Esophagus muscularis mucosa (tissue), 4 donors: ENCODE data around the gene KANSL1. TPM values are rescaled to one million over a fixed set of nuclear protein-coding genes. Genes with fewer than 3 reads are reported as not detected.
A peak's percentile ranks its signal among the peaks of the same experiment; 100 is the strongest.

Experiments used
- DNase-seq: peaks from one replicate; pipeline ENCODE4 v3.0.0-alpha.2; 2017; ENCODE audit errors: extremely low spot score
- H3K27ac ChIP-seq, 4 donors: fragments of 200-600 bp; sonication (generic); replicated peaks in 1 of 4; 1 replicate in 3 of 4; 2 replicates in 1 of 4; pipeline ENCODE4 v1.5.1; 2016 to 2019; ENCODE audit warnings: mild to moderate bottlenecking in 1 of 4
- H3K27me3 ChIP-seq, 4 donors: fragments of 200-600 bp; sonication (generic); one replicate each; pipeline versions ENCODE4 v1.5.1 to v1.6.0; 2016 to 2019
- H3K36me3 ChIP-seq, 4 donors: fragments of 200-600 bp; sonication (generic); one replicate each; pipeline ENCODE4 v1.5.1; 2016 to 2019
- H3K4me1 ChIP-seq, 4 donors: fragments of 200-600 bp; sonication (generic); one replicate each; pipeline ENCODE4 v1.5.1; 2016 to 2019
- H3K4me3 ChIP-seq, 4 donors: fragments of 200-600 bp; sonication (generic); 1 replicate in 2 of 4; 2 replicates in 2 of 4; pipeline ENCODE4 v1.5.1; 2016 to 2019; ENCODE audit warnings: mild to moderate bottlenecking in 4 of 4, moderate library complexity in 1 of 4
- H3K9me3 ChIP-seq, 4 donors: fragments of 200-600 bp; sonication (generic); 1 replicate in 3 of 4; 2 replicates in 1 of 4; pipeline ENCODE4 v1.5.1; 2016 to 2019
- EP300 ChIP-seq: sonication (generic); formaldehyde crosslinking; IDR thresholded peaks from one replicate; pipeline ENCODE4 v1.6.1; 2017; ENCODE audit warnings: antibody characterized with exemption
- POLR2A ChIP-seq: fragments of 450-650 bp; IDR thresholded peaks from one replicate; pipeline ENCODE4 v1.6.1; 2017; ENCODE audit warnings: antibody characterized with exemption, moderate library complexity, mild to moderate bottlenecking, low read depth
- POLR2AphosphoS5 ChIP-seq, 2 donors: sonication (generic); formaldehyde crosslinking; IDR thresholded peaks; one replicate each; pipeline ENCODE4 v1.6.1; 2017; ENCODE audit warnings: antibody characterized with exemption in 2 of 2
- WGBS: methylation state at CpG from one replicate; pipeline ENCODE4 v1.1.5; 2018; 5-methylcytosine and 5-hydroxymethylcytosine counted together
- intact Hi-C: fragments of 100-400 bp; cut with DNase I; formaldehyde crosslinking; loops from one replicate; pipeline ENCODE4 v1.15.1; 2023
- total RNA-seq, 4 donors: library from RNA; depleted of rRNA; stranded (reverse); fragments of >200 nt; gene quantifications; one replicate each; pipeline versions ENCODE4 v1.1.0 to v1.2.1, GENCODE V29; 2016
- TF ChIP-seq, protein P1 (sequence below), 3 experiments: fragments of 200-600 bp in 2 of 3; fragments of 450-650 bp in 1 of 3; sonication (generic) in 2 of 3; IDR thresholded peaks; one replicate each; pipeline ENCODE4 v1.5.1; 2017 to 2019; ENCODE audit warnings: antibody characterized with exemption in 3 of 3, mild to moderate bottlenecking in 2 of 3, moderate library complexity in 1 of 3

Gene KANSL1
- total RNA-seq, 4 donors from 2014 or later, result 55.0 to 124 (median 70.0) TPM

DNA sequence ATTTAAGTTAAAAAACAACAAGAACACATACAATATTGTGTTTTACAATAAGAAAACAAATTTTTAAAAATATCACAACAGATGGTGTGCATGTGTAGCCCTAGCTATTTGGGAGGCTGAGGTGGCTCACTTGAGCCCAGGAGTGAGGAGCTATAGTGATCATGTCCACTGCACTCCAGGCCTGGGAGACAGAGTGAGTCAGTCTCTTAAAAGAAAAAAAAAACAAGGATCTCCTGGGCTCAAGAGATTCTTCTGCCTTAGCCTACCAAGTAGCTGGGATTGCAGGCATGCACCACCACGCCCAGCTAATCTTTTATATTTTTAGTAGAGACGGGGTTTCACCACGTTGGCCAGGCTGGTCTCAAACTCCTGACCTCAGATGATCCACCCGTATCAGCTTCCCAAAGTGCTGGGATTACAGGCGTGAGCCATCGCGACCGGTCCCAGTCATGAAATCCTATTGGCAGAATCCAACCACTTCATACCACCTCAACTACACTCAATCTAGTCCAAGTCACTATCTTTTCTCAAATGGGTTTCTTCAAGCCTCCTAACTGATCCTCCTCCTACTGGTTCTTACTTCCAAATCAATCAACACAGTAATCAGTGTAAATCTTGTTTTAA is 139.2 kb downstream of the KANSL1 start:
- H3K36me3 ChIP-seq, result peaks cover 14 to 36% (median 18%) of the 10 kb centered on the region in 4 donors
- H3K9me3 ChIP-seq, result no peaks in the 10 kb centered on the region
- H3K27me3 ChIP-seq, result no peaks in the 10 kb centered on the region
- no peak for TF ChIP-seq POLR2AphosphoS5 (IDR thresholded peaks at IDR 0.05)
- TF ChIP-seq EP300, result no peak
- TF ChIP-seq POLR2A, result no peak
- TF ChIP-seq, protein P1, sequence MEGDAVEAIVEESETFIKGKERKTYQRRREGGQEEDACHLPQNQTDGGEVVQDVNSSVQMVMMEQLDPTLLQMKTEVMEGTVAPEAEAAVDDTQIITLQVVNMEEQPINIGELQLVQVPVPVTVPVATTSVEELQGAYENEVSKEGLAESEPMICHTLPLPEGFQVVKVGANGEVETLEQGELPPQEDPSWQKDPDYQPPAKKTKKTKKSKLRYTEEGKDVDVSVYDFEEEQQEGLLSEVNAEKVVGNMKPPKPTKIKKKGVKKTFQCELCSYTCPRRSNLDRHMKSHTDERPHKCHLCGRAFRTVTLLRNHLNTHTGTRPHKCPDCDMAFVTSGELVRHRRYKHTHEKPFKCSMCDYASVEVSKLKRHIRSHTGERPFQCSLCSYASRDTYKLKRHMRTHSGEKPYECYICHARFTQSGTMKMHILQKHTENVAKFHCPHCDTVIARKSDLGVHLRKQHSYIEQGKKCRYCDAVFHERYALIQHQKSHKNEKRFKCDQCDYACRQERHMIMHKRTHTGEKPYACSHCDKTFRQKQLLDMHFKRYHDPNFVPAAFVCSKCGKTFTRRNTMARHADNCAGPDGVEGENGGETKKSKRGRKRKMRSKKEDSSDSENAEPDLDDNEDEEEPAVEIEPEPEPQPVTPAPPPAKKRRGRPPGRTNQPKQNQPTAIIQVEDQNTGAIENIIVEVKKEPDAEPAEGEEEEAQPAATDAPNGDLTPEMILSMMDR (IDR thresholded peaks at IDR 0.05), result no peak
- intact Hi-C loops, result no loop called here
- no peak overlapping the region for H3K27ac ChIP-seq
- no peak overlapping the region for H3K4me3 ChIP-seq
- DNase-seq, result no peak
- peaks cover 0 to 37% (median 24%) of the 10 kb centered on the region in 4 donors for H3K4me1 ChIP-seq
- 96% methylated on average over 8 of the region's 8 CpGs for WGBS

DNA sequence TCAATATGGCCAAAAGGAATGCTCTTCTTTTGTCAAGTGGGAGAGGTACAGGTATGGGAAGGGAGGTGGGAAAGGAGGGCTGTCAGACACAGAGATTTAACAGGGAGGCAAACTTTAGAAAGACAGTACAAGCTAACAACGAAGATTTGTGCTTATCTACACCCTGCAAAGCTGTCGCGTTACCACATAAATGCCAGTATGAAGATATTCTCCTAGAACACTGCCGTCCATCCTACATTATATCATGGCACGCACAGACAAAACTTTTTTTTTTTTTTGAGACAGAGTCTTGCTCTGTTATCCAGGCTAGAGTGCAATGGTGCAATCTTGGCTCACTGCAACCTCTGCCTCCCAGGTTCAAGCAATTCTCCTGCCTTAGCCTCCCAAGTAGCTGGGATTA is 143.6 kb downstream of the KANSL1 start:
- no peak for DNase-seq
- WGBS, result 96% methylated on average over 5 of the region's 5 CpGs
- Histone ChIP-seq H3K9me3 (no peaks in the 10 kb centered on the region), H3K27me3 (no peaks in the 10 kb centered on the region), H3K27ac (no peak overlapping the region), H3K4me1 (peaks cover 12 to 27% (median 20%) of the 10 kb centered on the region in 4 donors), H3K4me3 (no peak overlapping the region), H3K36me3 (peaks cover 32 to 73% (median 49%) of the 10 kb centered on the region in 4 donors)
- TF ChIP-seq EP300 (no peak), POLR2A (no peak), POLR2AphosphoS5 (IDR thresholded peaks at IDR 0.05) (no peak)
- TF ChIP-seq, protein P1 (IDR thresholded peaks at IDR 0.05), result no peak
- intact Hi-C loops, result no loop called here

DNA sequence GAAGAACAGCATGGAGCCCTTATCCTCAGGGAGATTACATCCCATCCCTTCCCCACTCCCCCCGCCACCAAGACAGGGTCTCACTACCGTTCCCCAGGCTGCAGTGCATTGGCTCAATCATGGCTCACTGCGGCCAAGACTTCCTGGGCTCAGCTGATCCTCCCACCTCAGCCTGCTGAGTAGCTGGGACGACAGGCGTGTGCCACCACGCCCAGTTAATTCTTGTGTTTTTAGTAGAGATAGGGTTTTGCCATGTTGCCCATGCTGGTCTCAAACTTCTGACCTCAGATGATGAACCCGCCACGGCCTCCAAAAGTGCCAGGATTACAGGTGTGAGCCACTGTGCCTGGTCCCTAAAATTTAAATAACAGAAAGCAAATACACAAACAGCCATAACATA is 145.4 kb downstream of the KANSL1 start:
- H3K4me1 ChIP-seq, result peaks cover 27 to 44% (median 36%) of the 10 kb centered on the region in 4 donors
- no peaks in the 10 kb centered on the region for H3K27me3 ChIP-seq
- TF ChIP-seq, protein P1 (IDR thresholded peaks at IDR 0.05), result no peak
- TF ChIP-seq POLR2AphosphoS5 (IDR thresholded peaks at IDR 0.05) (no peak), POLR2A (no peak), EP300 (no peak)
- 91% methylated on average over 8 of the region's 8 CpGs for whole genome bisulfite sequencing
- H3K36me3 ChIP-seq, result peaks cover 32 to 69% (median 50%) of the 10 kb centered on the region in 4 donors
- no peak overlapping the region for H3K4me3 ChIP-seq
- no peak for DNase-seq
- intact Hi-C loops, result no loop called here
- H3K9me3 ChIP-seq, result no peaks in the 10 kb centered on the region
- peak overlapping the region in 1 of 4 donors; percentile 51 for H3K27ac ChIP-seq

DNA sequence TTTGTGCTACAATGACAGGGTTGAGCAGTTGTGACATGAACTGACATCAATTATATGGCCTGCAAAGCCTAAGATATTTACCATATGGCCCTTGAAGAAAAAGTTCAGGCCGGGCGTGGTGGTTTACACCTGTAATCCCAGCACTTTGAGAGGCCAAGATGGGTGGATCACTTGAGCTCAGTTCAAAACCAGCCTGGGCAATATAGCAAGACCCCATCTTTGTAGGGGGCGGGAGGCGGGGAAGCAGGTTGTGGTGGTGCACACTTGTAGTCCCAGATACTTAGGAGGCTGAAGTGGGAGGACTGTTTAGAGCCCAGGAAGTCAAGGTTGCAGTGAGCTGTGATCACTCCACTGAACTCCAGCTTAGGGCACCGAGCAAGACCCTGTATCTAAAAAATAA is 145.8 kb downstream of the KANSL1 start:
- TF ChIP-seq POLR2A, result no peak
- TF ChIP-seq EP300, result no peak
- Histone ChIP-seq H3K9me3 (no peaks in the 10 kb centered on the region), H3K36me3 (peaks cover 32 to 69% (median 51%) of the 10 kb centered on the region in 4 donors), H3K27me3 (no peaks in the 10 kb centered on the region), H3K27ac (peak overlapping the region in 2 of 4 donors; percentile 15 to 51), H3K4me1 (peaks cover 27 to 48% (median 37%) of the 10 kb centered on the region in 4 donors), H3K4me3 (no peak overlapping the region)
- WGBS, result 89% methylated on average over 5 of the region's 5 CpGs
- intact Hi-C loops, result no loop called here
- DNase-seq, result no peak

DNA sequence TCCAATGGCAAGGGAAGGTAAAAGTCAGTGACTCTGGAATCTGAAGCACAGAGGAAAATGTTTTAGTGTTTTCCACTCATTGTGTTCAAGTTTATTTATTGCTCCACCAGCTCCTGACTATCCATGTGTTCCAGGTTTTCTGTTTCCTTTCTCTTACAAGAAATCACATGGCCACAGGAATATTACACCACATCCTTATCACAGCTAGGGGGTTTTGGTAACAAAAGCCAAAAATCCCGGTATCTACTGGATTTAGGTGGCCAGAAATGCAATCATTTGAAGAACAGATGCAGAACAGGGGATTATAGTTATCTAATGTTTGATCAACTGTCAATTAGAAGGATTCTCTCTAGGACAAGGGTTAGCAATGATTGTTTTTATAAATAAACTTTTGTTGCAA is 146.3 kb downstream of the KANSL1 start:
- intact Hi-C loops, result no loop called here
- no peaks in the 10 kb centered on the region for H3K9me3 ChIP-seq
- peaks cover 27 to 47% (median 37%) of the 10 kb centered on the region in 4 donors for H3K4me1 ChIP-seq
- peaks cover 32 to 73% (median 55%) of the 10 kb centered on the region in 4 donors for H3K36me3 ChIP-seq
- DNase-seq, result no peak
- H3K27me3 ChIP-seq, result no peaks in the 10 kb centered on the region
- TF ChIP-seq POLR2AphosphoS5 (IDR thresholded peaks at IDR 0.05) (no peak), POLR2A (no peak), EP300 (no peak)
- TF ChIP-seq, protein P1 (IDR thresholded peaks at IDR 0.05), result no peak
- 70% methylated on average over 1 of the region's 1 CpG for WGBS
- H3K27ac ChIP-seq, result peak overlapping the region in 2 of 4 donors; percentile 15 to 77
- no peak overlapping the region for H3K4me3 ChIP-seq
